DMS53 (cell line): ENCODE measurements around the gene GTF2H1.
"Not testable (repeated sequence)": the region's sequence is repeated elsewhere in the genome, so short reads cannot be mapped to it uniquely, and the experiment has no call there.

ENCODE experiments used
- DNase-seq: peaks from one replicate; lab custom pipeline; 2025; lab: John Stamatoyannopoulos, UW

Gene GTF2H1

DNA sequence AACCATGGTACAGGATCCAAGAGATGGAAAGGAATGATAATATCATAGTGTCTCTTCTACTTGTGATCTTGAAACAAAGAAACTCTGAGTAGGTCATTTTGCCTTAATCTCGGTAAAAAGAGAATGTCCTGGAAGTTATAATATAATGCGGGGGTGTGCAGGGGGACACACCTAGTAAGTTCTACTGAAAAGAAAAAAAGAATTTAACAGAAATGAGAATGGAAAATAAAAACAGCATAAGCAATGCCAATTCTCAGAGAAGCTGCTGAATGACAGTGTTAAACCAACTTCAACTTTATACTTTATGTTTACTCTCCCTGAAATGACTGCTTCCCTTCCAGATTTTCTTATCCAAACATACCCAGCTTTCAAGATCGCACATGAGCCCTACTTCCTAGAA lies 2.5 kb upstream of the GTF2H1 start:
- no peak for DNase-seq

DNA sequence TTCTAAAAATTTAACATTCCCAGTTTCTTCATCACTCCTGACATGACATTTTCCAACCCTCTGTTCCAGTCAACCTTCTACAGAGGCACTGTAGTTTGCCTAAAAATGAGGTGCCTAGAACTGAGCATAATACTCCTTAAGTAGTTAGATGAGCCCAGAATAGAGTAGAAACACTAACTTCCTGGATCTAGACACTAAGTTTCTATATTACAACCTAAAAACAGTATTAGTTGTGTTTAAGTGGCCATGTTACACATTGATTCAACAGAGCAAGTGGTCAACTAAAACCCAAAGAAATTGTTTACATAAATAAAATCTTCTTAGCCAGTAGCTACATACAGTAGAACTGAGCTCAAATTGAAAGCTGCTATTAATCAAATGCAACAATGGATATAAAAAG lies 1.8 kb upstream of the GTF2H1 start:
- DNase-seq: no peak

DNA sequence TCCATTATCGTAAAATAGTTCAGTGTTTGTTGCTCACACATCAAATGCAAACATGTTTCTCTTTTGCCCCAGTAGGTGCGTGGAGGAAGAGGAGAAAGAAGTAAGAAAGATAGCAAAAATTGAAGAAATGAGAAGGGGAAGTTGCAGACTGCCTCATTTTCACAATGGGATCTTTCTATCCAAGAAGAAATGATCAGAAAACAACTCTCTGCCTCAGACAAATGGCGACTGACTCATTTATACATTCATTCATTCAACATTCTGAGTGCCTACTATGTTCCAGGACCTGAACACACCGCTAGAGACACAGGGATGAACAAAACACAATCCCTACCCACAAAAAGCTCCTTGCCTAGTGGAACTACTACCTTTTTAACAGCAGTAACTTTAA lies 794 bp upstream of the GTF2H1 start:
- no peak for DNase-seq

DNA sequence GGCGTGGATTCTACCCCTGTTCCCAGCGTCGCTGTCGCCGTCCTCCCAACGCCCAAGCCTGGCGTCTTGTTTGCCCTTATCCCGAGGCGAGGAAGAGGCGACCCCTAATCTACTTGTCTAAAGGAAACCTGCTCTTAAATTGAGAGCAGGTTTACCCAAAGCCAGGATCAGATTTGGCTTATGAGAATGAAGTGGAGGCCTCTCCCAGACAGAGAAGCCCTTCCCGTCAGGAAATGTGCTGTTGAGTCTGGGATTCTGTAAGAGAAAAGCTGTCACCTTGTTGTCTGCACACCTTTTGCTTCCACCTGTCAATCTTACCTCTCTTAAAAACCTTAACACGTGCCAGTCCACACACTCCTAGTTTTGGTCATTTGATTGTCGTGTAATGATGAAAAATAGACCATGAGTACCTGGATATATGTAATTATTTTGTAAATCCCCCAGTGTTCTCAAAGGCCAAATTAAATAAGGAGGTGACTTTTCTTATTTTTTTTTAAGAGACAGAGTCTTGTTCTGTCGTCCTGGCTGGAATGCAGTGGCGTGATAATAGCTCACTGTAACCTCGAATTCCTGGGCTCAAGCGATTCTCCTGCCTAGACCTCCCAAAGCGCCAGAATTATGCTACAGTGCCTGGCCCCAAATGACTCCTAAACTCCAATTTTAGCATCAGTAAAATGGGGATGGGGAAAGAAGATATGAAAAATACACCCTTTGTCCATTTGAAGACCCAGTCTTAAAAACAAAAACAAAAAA lies 627 bp downstream of the GTF2H1 start:
- peak; percentile 39 for DNase-seq

DNA sequence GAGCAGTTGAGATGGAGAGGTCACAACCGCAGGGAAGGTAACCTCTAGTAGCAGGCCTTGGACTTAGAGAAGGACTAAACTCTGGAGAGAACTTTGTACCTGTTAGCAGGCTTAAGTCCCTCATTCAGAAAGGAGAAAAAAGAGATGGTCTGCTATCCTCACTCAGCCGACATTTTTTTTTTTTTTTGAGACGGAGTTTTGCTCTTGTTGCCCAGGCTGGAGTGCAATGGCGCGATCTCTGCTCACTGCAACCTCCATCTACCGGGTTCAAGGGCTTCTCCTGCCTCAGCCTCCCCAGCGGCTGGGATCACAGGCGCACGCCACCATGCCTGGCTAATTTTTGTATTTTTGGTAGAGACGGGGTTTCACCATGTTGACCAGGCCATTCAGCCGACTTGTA lies 1.5 kb downstream of the GTF2H1 start:
- DNase-seq: not testable (repeated sequence)

DNA sequence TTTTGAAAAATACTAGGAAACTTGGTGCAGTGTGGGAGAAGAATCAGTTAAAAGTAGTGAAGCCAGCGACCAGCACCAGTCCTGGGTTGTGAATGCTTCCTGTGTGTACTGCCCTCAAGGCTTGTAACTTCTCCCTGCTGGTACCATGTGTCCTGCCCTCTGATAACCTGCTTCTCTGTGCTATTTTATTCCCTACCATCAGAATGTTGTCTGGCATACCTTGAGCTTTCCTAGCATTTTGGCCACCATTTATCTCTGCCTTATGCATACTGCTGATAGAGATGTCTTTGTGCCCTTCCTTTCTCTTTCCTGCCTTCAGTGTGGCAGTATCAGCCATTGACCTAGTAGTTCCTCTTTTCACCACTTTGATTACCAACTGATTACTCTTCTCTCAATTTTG lies 2.0 kb downstream of the GTF2H1 start:
- DNase-seq: no peak

DNA sequence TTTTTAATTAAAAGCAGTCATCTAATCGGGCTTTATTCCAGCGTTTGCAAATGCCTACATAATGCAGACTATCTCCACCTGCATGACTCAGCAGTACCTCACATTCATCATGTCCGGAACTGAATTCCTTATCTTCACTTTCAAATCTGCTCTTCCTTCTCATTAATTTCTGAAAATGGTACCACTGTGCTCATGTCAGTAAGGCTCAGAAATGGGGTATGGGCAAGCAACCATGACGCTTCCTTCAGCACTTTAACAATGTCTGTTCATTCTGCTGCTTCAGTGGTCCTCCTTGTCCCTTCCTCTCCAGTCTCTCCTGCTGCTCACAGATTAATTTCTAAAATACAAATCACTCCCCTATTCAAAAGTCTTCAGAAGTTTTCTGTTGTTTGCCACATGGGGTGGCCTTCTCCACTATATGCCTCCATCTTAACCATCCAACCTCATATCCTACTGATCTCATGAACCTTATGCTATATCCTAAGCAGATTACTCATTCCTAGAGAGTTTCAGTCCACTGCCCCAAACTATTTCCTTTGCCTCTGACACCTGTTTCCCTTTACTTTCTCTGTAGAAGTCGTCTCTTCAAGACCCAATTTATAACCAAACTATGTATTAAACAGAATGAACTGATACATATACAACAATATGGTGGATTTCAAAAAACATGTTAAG lies 7.0 kb downstream of the GTF2H1 start:
- no peak for DNase-seq

DNA sequence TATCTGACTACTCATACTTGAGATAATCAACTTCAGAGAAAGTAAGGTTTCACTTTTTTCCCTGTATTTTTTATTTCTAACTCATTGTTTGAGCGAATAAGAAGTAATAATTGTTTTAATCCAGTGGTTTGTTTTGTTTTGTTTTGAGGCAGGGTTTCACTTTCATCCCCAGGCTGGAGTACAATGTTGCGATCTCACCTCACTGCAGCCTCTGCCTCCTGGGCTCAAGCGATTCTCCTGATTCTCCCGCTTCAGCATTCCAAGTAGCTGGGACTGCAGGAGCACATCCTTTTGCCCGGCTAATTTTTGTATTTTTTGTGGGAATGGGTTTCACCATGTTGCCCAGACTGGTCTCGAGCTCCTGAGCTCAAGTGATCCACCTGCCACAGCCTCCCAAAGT lies 8.6 kb downstream of the GTF2H1 start:
- no peak for DNase-seq

DNA sequence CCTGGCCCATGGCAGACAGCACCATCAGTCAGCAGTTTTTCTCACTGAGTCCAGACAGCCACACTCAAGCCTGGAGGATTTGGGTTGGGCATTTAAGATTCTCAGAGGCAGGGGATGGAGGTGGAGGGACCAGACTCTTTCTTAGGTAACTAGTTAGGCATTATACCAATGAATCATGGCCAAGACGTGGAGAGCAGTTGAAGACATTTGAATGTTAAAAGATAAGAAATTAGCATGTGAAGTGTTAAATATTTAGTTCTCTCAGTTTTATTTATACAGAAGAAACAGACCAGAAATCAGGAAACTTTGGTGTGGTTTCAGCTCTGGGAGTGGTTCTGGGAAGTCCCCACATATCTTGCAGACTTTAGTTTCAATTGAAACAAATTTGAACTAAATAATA lies 9.9 kb downstream of the GTF2H1 start:
- DNase-seq: no peak

DNA sequence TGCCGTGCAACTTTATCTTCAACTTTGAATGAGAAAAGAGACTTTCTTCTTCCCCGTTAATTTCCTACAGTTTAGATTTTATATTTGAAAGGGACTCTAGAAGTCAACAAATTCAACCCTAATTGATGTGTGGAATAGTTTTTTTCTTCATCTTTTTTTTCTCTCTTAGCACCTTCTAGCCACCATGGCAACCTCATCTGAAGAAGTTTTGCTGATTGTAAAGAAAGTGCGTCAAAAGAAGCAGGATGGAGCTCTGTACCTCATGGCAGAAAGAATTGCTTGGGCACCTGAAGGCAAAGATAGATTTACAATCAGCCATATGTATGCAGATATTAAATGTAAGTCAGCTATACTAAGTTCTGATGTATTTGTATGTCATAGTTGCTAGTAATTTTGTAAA lies 10.5 kb downstream of the GTF2H1 start:
- no peak for DNase-seq

DNA sequence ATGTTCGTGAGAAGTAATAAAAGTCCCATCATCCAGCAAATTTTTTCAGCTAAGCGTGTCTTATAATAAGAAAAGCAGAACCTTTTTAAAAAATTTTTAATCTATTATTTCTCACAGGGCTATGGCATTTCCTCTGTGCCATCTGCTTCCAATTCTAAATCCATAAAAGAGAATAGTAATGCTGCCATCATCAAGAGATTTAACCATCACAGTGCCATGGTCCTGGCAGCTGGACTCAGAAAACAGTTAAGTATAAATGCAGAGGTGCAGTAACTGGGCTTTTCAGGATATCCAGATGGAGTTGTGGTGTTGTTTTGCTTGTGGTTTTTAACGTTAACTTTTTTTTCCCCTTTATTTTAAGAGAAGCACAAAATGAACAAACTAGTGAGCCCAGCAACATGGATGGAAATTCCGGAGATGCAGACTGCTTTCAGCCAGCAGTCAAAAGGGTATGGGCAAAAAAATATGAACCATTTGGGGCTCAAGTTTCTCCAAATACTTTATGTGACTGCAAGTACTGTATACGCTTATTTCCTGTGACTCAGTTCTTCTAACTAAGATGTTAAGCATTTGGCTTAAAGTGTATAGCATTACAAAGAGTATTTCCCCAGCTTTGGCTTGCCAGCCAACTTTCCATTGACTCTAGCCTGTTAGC lies 25.2 kb downstream of the GTF2H1 start:
- no peak for DNase-seq

DNA sequence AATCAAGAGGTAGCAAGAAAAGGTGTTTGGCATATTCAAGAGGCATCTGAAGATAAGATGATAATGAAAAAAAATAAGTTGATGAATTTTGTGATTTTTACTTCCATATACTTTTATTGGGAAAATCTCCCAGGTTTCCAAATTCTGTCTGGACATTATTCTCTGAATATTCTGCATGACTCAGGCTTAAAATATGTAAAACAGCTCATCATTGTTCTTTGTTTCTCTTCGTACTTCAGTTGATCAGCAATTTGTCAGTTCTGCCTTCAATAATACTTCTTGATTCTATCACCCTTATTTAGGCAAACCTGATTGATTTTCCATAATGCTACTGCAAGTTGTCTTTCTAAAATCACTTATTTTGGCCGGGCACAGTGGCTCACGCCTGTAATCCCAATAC lies 30.2 kb downstream of the GTF2H1 start:
- no peak for DNase-seq

DNA sequence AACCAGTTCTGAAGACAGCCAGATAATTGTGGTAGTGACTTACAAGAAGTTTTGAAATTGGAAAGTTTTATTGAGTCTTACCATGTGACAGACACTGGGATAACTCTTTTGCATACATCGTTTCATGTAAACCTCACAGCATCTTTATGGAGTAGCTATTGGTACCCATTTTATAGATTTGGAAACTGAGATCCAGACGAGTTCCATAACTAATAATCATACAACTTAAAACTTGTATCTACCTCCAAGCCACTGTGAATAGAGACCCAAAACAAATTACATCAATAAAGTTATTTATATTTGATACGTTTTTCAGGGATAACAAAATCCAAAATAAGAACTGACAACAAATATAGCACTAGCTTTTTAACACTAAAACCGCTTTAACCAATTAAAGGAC lies 36.3 kb downstream of the GTF2H1 start:
- DNase-seq: no peak

DNA sequence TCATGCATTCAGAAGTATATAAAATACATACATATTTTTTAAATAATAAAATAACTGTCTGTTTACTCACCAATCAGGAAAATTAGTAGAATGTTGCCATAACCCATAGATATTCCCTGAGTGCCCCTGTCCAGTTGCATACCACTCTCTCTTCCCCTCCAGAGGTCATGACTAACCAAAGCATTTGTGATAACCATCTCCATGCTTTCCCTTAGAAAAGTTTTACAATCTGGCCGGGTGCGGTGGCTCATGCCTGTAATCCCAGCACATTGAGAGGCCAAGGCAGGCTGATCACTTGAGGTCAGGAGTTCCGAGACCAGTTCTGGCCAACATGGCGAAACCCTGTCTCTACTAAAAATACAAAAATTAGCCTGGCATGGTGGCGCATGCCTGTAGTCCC lies 38.8 kb downstream of the GTF2H1 start:
- no peak for DNase-seq

DNA sequence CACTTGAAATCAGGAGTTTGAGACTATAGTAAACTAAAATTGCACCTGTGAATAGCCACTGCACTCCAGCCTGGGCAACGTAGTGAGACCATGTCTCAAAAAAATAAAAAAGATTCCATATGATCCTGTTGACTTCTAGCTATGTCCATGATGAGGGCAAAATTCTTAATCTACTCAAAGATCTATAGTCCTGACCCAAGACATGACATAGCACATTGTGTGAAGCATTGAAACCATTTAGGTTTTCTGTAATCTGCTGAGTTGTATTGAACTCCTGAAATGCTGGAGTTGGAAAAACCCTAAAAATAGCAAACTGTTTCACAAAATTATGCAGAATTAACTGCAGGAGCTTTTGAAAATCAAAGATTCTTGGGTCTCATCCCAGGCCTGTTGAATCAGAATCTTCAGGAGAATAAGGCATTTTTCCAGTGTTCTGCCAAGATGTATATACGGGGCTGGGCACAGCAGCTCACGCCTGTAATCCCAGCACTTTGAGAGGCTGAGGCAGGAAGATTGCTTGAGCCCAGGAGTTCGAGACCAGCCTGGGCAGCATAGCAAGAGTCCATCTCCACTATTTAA lies 42.2 kb downstream of the GTF2H1 start:
- no peak for DNase-seq

DNA sequence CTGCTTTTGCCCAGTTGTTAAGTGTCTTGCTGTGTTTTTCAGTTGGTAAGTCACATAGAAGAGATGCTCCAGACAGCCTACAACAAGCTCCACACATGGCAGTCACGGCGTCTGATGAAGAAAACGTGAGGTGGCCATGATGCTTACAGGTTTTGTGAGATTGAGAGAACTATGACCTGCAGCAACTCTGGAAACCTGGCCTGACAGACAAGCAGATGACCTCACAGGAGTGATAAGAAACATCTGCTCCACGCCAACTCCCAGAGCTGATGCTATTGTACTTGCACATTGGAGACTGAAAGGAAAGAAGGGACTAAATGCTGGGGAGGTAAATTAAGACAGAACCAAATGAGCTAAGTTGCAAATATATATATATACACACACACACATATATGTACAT lies 43.4 kb downstream of the GTF2H1 start:
- no peak for DNase-seq

DNA sequence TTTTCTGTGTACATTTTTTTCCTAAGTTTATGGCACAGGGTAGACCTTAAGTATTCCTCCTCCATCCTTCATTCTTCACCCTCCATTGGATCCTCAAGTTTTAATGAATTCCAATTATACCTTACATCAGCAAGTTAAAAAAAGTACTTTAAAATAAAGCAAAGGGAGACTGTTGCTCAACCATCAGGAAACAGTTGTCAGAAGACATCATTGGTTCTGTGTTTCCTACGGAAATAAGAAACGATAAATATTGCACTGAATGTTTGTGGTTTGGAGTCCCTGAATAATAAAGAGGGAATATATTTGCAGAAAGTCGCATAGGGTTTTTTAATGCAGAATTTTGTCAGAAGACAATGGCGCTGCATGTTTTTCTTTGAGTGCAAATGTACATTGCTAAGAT lies 43.9 kb downstream of the GTF2H1 start:
- no peak for DNase-seq

DNA sequence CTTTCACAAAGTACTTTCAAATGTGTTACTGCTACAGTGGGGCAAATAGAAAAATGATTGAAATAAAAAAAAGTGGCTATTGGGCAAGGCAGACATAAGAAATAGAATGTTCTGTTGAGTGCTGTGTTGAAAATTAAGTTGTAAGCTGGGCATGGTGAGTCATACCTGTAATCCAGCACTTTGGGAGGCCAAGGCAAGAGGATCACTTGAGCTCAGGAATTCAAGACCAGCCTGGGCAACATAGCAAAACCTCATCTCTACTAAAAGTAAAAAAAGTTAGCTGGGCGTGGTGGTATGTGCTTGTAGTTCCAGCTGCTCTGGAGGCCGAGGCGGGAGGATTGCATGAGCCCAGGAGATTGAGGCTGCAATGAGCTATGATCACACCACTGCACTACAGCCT lies 45.1 kb downstream of the GTF2H1 start:
- no peak for DNase-seq

DNA sequence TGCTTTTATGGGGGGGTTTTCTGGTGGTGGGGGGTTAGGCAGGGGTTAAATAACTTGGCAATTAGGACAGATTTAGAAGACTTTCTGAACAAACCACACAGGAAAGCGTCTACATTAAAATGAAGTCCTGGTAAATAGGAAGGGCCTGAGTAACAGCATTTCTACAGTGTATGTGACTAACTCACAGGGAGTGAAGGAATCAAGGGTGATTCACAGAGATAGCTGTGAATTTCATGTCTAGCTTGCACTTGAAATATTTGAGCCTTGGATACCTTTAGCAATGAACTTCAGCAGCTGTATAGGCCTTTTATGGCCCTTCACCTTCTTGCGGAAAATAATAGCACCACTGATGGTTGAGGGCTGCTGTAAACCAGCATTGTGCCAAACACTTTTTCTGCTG lies 45.9 kb downstream of the GTF2H1 start:
- DNase-seq: no peak

DNA sequence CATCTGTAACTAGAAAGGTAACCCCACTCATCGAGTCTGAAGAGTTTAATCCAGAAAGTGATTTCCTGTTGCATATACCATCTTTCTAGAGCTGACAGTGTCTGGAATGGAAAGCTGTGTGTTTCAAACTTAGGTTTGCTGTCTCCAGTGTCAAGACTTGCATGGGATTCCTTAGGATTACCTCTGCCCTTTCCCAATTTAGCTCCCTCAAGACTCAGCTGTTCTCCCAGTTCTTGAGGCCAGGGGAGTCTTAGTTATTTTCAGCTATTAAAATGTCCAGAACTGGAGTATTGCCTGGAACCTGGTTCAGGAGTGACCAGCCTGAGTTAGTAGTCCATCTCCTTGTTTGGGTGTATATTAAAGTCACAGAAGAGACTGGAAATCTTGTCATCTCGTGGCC lies 47.0 kb downstream of the GTF2H1 start:
- DNase-seq: no peak

DNA sequence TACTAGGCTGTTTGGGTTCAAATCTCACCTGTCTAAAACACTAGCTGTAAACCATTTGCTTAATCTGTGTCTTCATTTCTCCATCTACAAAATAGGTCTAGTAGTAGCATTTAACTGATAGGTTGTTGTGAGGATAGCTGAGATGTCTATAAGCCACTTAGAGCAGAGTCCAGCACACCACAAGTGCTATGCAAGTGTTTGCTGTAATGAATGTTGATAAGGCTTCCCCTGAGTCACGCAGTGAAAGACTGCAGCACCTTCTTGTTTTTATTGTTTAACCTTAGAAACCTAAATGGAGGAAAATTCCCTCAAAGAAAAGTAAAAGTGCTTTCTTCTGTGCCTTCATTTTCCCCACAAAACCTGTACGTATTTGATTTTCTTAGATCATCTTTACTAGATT lies 48.9 kb downstream of the GTF2H1 start:
- no peak for DNase-seq

DNA sequence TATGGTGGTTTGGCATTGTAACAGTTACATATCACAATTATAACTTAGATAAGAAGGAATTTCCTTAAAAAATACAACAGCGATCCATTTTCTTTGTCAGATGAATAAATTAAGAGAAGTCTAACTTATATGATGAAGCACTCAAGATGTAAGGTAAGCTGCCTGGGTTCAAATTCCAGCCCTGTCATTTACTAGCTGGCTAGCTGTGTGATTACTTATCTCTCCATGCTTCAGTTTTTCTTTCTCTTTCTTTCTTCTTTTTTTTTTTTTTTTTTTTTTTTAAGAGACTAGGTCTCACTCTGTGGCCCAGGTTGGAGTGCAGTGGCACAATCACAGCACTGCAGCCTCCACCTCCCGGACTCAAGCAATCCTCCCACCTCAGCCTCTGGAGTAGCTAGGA lies 49.8 kb downstream of the GTF2H1 start:
- DNase-seq: no peak

DNA sequence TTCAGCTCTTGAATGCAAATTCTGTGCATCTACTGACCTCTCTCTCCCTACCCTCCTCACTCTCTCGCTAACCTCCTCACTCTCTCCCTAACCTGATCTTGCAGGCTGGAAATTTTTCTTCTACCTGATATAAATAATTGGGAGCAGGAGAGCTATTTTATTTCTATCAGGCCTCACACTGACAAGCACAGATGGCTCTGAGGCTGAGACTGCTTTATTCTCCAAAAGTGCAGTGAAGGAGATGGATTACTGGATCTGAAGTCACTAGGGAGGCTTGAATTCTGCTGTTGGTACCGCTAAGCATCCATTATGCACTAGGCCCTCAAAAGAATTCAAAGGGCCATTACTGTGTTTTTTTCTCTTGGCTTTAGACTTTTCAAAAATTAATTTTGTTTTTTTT lies 52.6 kb downstream of the GTF2H1 start:
- DNase-seq: no peak
